HepG2 (cell line): ENCODE results near the gene RRAGA. TPM values are rescaled to one million over a fixed set of nuclear protein-coding genes. Genes with fewer than 3 reads are reported as not detected.

ENCODE experiments used
- AGO2 ChIP-seq: fragments of 200-400 bp; formaldehyde crosslinking; optimal IDR thresholded peaks from 2 replicates; pipeline ENCODE3; 2017; ENCODE audit warnings: mild to moderate bottlenecking, low read depth, low read length, moderate library complexity
- ATF6 ChIP-seq: sonication (generic); formaldehyde crosslinking; conservative IDR thresholded peaks from 2 replicates; pipeline ENCODE4 v1.4.0; 2020; ENCODE audit warnings: missing genetic modification reagents
- ERF ChIP-seq: IDR thresholded peaks from 2 replicates; pipeline ENCODE4 v1.6.1; 2018; ENCODE audit warnings: missing biosample characterization, missing genetic modification reagents
- ETS1 ChIP-seq: sonication (generic); formaldehyde crosslinking; IDR thresholded peaks from 2 replicates; pipeline ENCODE4 v1.4.0; 2020; ENCODE audit warnings: missing genetic modification reagents
- IKZF1 ChIP-seq: fragments of 450-650 bp; IDR thresholded peaks from 2 replicates; pipeline ENCODE4 v1.7.1; 2016
- MAFG ChIP-seq: sonication (generic); formaldehyde crosslinking; IDR thresholded peaks from 2 replicates; pipeline ENCODE4 v1.5.1; 2020; ENCODE audit warnings: mild to moderate bottlenecking, missing genetic modification reagents
- MLLT10 ChIP-seq: sonication (generic); formaldehyde crosslinking; IDR thresholded peaks from 2 replicates; pipeline ENCODE4 v1.4.0; 2020; ENCODE audit warnings: missing genetic modification reagents
- MXD3 ChIP-seq: IDR thresholded peaks from 2 replicates; pipeline ENCODE4 v1.6.1; 2016; ENCODE audit warnings: mild to moderate bottlenecking, missing biosample characterization, missing genetic modification reagents
- NKX3-1 ChIP-seq: sonication (generic); formaldehyde crosslinking; IDR thresholded peaks from 2 replicates; pipeline ENCODE4 v1.5.0; 2020; ENCODE audit warnings: missing genetic modification reagents
- PLSCR1 ChIP-seq: sonication (generic); formaldehyde crosslinking; IDR thresholded peaks from 2 replicates; pipeline ENCODE4 v1.5.0; 2020; ENCODE audit warnings: missing genetic modification reagents, mild to moderate bottlenecking, borderline replicate concordance
- PRDM4 ChIP-seq: sonication (generic); formaldehyde crosslinking; IDR thresholded peaks from 2 replicates; pipeline ENCODE4 v1.9.0; 2021; ENCODE audit warnings: missing genetic modification reagents, borderline replicate concordance
- SAFB2 ChIP-seq: sonication (generic); formaldehyde crosslinking; IDR thresholded peaks from 2 replicates; pipeline ENCODE4 v1.5.1; 2020; ENCODE audit warnings: missing genetic modification reagents, low read depth, mild to moderate bottlenecking, borderline replicate concordance
- ZNF10 ChIP-seq: sonication (generic); formaldehyde crosslinking; IDR thresholded peaks from 2 replicates; pipeline ENCODE4 v1.4.0; 2020; ENCODE audit warnings: mild to moderate bottlenecking, low read depth, missing genetic modification reagents, borderline replicate concordance
- ZNF329 ChIP-seq: sonication (generic); formaldehyde crosslinking; IDR thresholded peaks from 2 replicates; pipeline ENCODE4 v1.9.0; 2021; ENCODE audit warnings: low read depth, mild to moderate bottlenecking, missing genetic modification reagents
- ZNF503 ChIP-seq: sonication (generic); formaldehyde crosslinking; IDR thresholded peaks from 2 replicates; pipeline ENCODE4 v1.4.0; 2020; ENCODE audit warnings: missing genetic modification reagents
- ZNF546 ChIP-seq: sonication (generic); formaldehyde crosslinking; conservative IDR thresholded peaks from 2 replicates; pipeline ENCODE4 v1.8.1; 2023; ENCODE audit warnings: mild to moderate bottlenecking, missing genetic modification reagents
- ZNF660 ChIP-seq: sonication (generic); formaldehyde crosslinking; IDR thresholded peaks from 2 replicates; pipeline ENCODE4 v1.5.1; 2020; ENCODE audit warnings: mild to moderate bottlenecking, low read depth, missing genetic modification reagents, borderline replicate concordance
- ZNF674 ChIP-seq: sonication (generic); formaldehyde crosslinking; IDR thresholded peaks from 2 replicates; pipeline ENCODE4 v1.5.0; 2020; ENCODE audit warnings: low read depth, mild to moderate bottlenecking, missing genetic modification reagents
- ZSCAN31 ChIP-seq: sonication (generic); formaldehyde crosslinking; IDR thresholded peaks from 2 replicates; pipeline ENCODE4 v1.5.0; 2020; ENCODE audit warnings: low read depth, mild to moderate bottlenecking, missing genetic modification reagents
- polyA plus RNA-seq, 8 experiments: library from polyadenylated mRNA; depleted of rRNA in 3 of 8; stranded (reverse) in 7 of 8; unstranded in 1 of 8; fragments of >200 nt; fragmentation: Illumina TruSeq in 4 of 8; extraction: Trizol in 4 of 8; gene quantifications; 2 replicates each; pipeline versions ENCODE4 v1.2.1 to v1.2.3, GENCODE V29; 2011 to 2016; ENCODE audit warnings: low read depth in 4 of 8, missing spikeins in 1 of 8, mixed read lengths in 1 of 8; ENCODE audit not compliant: insufficient read depth in 1 of 8
- total RNA-seq, 5 experiments: library from RNA; depleted of rRNA; stranded (reverse); fragments of >200 nt; fragmentation: Illumina TruSeq; extraction: Trizol; gene quantifications; 2 replicates each; pipeline ENCODE4 v1.2.3, GENCODE V29; 2016; ENCODE audit warnings: low read depth in 1 of 5

Gene RRAGA
- total and polyA plus RNA-seq, 2 of the 13 experiments (the other 11 are each of a cell fraction or from before 2014, with no cell fraction given), result 37.5 to 118 TPM

- TF ChIP-seq PRDM4 (CRISPR knock-in tag) (no peak; the same call in 1 of the 2 replicates), ZNF10 (CRISPR knock-in tag) (no peak), ZNF503 (CRISPR knock-in tag) (peak; percentile 74), PLSCR1 (CRISPR knock-in tag) (peak; percentile 93; the same call in 1 of the 2 replicates), MXD3 (peak; percentile 32; the same call in 1 of the 2 replicates), MAFG (CRISPR knock-in tag) (no peak), SAFB2 (no peak; the same call in none of the 2 replicates), ZSCAN31 (CRISPR knock-in tag) (peak; percentile 91), ZNF674 (CRISPR knock-in tag) (no peak), IKZF1 (no peak), ERF (CRISPR knock-in tag) (peak; percentile 95), ZNF329 (CRISPR knock-in tag) (peak; percentile 60; the same call in 1 of the 2 replicates), ATF6 (CRISPR knock-in tag) (no peak), ETS1 (0 out of 2 replicates have a peak, but pooled peaks have one; percentile 65), ZNF660 (CRISPR knock-in tag) (no peak), ZNF546 (CRISPR knock-in tag) (no peak), AGO2 (peak; percentile 94), NKX3-1 (0 out of 2 replicates have a peak, but pooled peaks have one; percentile 38), MLLT10 (CRISPR knock-in tag) (no peak)
Measured at GRCh38 chr9:19048966-19049916, at the start of gene RRAGA (continued).
